Neural progenitor cell (in vitro differentiated cells): ENCODE data around the gene ANKRD35. TPM values are rescaled to one million over a fixed set of nuclear protein-coding genes. Genes with fewer than 3 reads are reported as not detected.
A peak's percentile ranks its signal among the peaks of the same experiment; 100 is the strongest.

Source experiments
- DNase-seq: peaks from one replicate; pipeline ENCODE4 v3.0.0-alpha.2; 2016; ENCODE audit warnings: low spot score
- H2AFZ ChIP-seq: fragments of 200-600 bp; sonication (generic); replicated peaks from 2 replicates; pipeline ENCODE4 v1.6.1; 2016; ENCODE audit warnings: antibody characterized with exemption
- H3F3A ChIP-seq: fragments of 200-600 bp; sonication (generic); 2 replicates; pipeline ENCODE4 v1.6.1; 2016; ENCODE audit warnings: antibody characterized with exemption, low read depth
- H3K27ac ChIP-seq: fragments of 200-600 bp; sonication (generic); 2 replicates; pipeline ENCODE4 v1.5.1; 2016; ENCODE audit warnings: mild to moderate bottlenecking
- H3K27me3 ChIP-seq: fragments of 200-600 bp; sonication (generic); 2 replicates; pipeline ENCODE4 v1.6.1; 2016; ENCODE audit warnings: mild to moderate bottlenecking, moderate library complexity
- H3K36me3 ChIP-seq: fragments of 200-600 bp; sonication (generic); 2 replicates; pipeline ENCODE4 v1.5.1; 2016
- H3K4me1 ChIP-seq: fragments of 200-600 bp; sonication (generic); 2 replicates; pipeline ENCODE4 v1.6.1; 2016; ENCODE audit warnings: mixed run types
- H3K4me2 ChIP-seq: fragments of 200-600 bp; sonication (generic); 2 replicates; pipeline ENCODE4 v1.6.1; 2016
- H3K4me3 ChIP-seq: fragments of 200-600 bp; sonication (generic); 2 replicates; pipeline ENCODE4 v1.5.1; 2016
- H3K79me2 ChIP-seq: fragments of 200-600 bp; sonication (generic); 2 replicates; pipeline ENCODE4 v1.6.1; 2016; ENCODE audit warnings: low read depth
- H3K9ac ChIP-seq: fragments of 200-600 bp; sonication (generic); 2 replicates; pipeline ENCODE4 v1.6.1; 2016
- H3K9me3 ChIP-seq: fragments of 200-600 bp; sonication (generic); 2 replicates; pipeline ENCODE4 v1.5.1; 2016; ENCODE audit warnings: low read depth
- H4K20me1 ChIP-seq: fragments of 200-600 bp; sonication (generic); 2 replicates; pipeline ENCODE4 v1.6.1; 2016; ENCODE audit warnings: low read depth
- H3K27ac Mint-ChIP-seq: 3 replicates; pipeline ENCODE4 v1.8.0; 2021; ENCODE audit warnings: mixed read lengths
- H3K27me3 Mint-ChIP-seq: 2 replicates; pipeline ENCODE4 v1.8.0; 2022; ENCODE audit warnings: low read depth, mild to moderate bottlenecking, inconsistent platforms, moderate library complexity, mixed read lengths; ENCODE audit not compliant: insufficient read depth
- H3K36me3 Mint-ChIP-seq: 3 replicates; pipeline ENCODE4 v1.8.0; 2021; ENCODE audit warnings: mixed read lengths
- H3K4me1 Mint-ChIP-seq: 3 replicates; pipeline ENCODE4 v1.8.0; 2021; ENCODE audit warnings: mixed read lengths
- H3K4me3 Mint-ChIP-seq: 3 replicates; pipeline ENCODE4 v1.8.0; 2021; ENCODE audit warnings: mild to moderate bottlenecking, moderate library complexity, mixed read lengths
- H3K9me3 Mint-ChIP-seq: 3 replicates; pipeline ENCODE4 v1.8.0; 2020; ENCODE audit warnings: mixed read lengths
- EZH2 ChIP-seq: fragments of 200-600 bp; sonication (generic); IDR thresholded peaks from 2 replicates; pipeline ENCODE4 v1.6.1; 2017; ENCODE audit warnings: antibody characterized with exemption, mild to moderate bottlenecking, moderate library complexity
- EZH2phosphoT487 ChIP-seq: fragments of 200-600 bp; sonication (generic); IDR thresholded peaks from 2 replicates; pipeline ENCODE4 v1.6.1; 2017; ENCODE audit warnings: antibody characterized with exemption
- total RNA-seq: library from RNA; depleted of rRNA; stranded (reverse); fragments of >200 nt; gene quantifications from 2 replicates; pipeline ENCODE4 v1.2.3, GENCODE V29; 2015; ENCODE audit warnings: low replicate concordance
- TF ChIP-seq, protein P1 (sequence below): fragments of 200-600 bp; sonication (generic); IDR thresholded peaks from 2 replicates; pipeline ENCODE4 v1.5.1; 2017; ENCODE audit warnings: antibody characterized with exemption, mild to moderate bottlenecking

Gene ANKRD35
- total RNA-seq, 1 donor from 2014 or later, result 1.1 TPM

DNA sequence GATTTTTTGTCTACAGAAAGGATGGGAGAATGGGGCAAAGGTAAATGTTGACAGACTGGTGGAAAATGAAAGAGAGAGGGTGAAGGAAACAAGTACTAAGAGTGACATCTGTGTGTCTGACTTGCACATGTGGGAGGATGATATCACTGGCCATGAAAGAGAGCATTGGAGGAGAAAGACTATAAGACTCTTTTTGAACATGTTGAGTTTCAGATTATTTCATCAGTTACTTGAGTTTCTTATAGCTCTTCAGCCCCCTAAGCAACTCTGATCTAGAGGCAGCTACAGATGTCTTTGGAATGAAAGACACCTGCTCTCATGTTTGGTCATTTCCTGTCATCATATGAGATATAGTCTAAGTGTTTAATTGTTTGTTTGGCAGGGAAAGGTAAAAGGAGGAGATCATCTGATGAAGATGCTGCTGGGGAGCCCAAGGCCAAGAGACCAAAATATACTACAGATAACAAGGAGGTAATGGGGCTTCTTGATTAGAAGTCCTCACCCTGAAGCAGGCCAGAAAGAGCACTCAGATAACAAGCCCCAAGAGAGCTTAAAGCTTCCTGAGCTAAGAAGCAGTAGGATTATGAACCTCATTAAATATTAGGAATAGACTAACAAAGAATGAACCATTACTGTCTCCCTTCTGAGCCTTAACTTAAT lies 57.2 kb downstream of the ANKRD35 start:
- no peak overlapping the region for H3K4me2 ChIP-seq
- H2AFZ ChIP-seq, result no peak overlapping the region
- H3K36me3 ChIP-seq, result peaks cover 20% of the 10 kb centered on the region
- H3K9ac ChIP-seq, result no peak overlapping the region
- peaks cover 15% of the 10 kb centered on the region for H3K4me1 Mint-ChIP-seq
- H3K36me3 Mint-ChIP-seq, result peaks cover 39% of the 10 kb centered on the region
- peaks cover 9% of the 10 kb centered on the region for H3K4me1 ChIP-seq
- H3K9me3 Mint-ChIP-seq, result no peaks in the 10 kb centered on the region
- TF ChIP-seq EZH2 (no peak), EZH2phosphoT487 (no peak)
- TF ChIP-seq, protein P1, sequence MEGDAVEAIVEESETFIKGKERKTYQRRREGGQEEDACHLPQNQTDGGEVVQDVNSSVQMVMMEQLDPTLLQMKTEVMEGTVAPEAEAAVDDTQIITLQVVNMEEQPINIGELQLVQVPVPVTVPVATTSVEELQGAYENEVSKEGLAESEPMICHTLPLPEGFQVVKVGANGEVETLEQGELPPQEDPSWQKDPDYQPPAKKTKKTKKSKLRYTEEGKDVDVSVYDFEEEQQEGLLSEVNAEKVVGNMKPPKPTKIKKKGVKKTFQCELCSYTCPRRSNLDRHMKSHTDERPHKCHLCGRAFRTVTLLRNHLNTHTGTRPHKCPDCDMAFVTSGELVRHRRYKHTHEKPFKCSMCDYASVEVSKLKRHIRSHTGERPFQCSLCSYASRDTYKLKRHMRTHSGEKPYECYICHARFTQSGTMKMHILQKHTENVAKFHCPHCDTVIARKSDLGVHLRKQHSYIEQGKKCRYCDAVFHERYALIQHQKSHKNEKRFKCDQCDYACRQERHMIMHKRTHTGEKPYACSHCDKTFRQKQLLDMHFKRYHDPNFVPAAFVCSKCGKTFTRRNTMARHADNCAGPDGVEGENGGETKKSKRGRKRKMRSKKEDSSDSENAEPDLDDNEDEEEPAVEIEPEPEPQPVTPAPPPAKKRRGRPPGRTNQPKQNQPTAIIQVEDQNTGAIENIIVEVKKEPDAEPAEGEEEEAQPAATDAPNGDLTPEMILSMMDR, result no peak
- H3K9me3 ChIP-seq, result no peaks in the 10 kb centered on the region
- no peak overlapping the region for H3K4me3 Mint-ChIP-seq
- H3K27ac ChIP-seq, result no peak overlapping the region
- peaks cover 22% of the 10 kb centered on the region for H3K79me2 ChIP-seq
- no peaks in the 10 kb centered on the region for H4K20me1 ChIP-seq
- H3K27me3 ChIP-seq, result no peaks in the 10 kb centered on the region
- DNase-seq, result no peak
- no peak overlapping the region for H3K27ac Mint-ChIP-seq
- H3K4me3 ChIP-seq, result no peak overlapping the region
- peaks cover 11% of the 10 kb centered on the region for H3F3A ChIP-seq
- H3K27me3 Mint-ChIP-seq, result peaks cover 4% of the 10 kb centered on the region

DNA sequence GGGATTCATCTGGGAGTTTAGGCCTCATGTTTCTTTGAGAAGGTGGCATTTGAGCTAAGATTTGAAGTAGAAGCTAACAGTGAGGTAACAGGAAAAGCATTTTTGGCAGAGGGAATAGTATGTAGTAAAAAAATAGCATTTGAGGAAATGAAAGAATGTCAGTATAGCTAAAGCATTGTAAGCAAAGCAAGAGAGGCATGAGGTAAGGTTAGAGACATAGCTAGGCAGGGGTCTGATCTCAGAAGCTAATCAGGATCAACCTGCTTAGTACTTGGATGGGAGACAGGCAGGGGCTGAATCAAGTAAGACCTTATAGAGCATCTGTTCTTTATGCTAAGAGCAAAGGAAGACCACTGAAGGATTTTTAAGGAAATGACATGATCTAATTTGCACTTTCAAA lies 57.7 kb downstream of the ANKRD35 start:
- Mint-ChIP-seq H3K9me3 (no peaks in the 10 kb centered on the region), H3K36me3 (peaks cover 34% of the 10 kb centered on the region), H3K4me3 (no peak overlapping the region)

DNA sequence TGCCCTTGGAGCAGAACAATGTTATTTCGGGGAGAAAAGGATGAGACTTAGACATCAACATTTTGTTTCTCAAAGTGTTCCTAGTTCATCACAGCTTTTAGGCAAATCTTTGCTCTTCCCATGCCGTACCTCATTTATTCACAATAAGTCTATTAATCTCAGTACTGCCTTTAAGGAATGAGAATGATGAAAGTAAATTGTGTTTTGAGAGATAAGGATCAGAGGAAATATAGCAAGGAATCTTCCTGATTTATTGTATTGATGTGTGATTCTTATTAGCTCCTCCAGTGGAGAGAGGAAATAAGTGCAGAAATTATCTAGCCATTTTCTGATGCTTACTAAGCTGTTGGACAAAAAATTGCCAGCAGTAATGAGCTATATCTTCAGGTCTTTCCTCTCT lies 59.6 kb downstream of the ANKRD35 start:
- Histone ChIP-seq H3K27ac (no peak overlapping the region), H3K4me1 (peaks cover 9% of the 10 kb centered on the region), H3K9me3 (no peaks in the 10 kb centered on the region), H3K9ac (no peak overlapping the region), H2AFZ (no peak overlapping the region), H4K20me1 (no peaks in the 10 kb centered on the region), H3K4me3 (peak overlapping the region; percentile 68), H3K27me3 (no peaks in the 10 kb centered on the region), H3K4me2 (no peak overlapping the region), H3K79me2 (peaks cover 28% of the 10 kb centered on the region), H3K36me3 (peaks cover 20% of the 10 kb centered on the region), H3F3A (peaks cover 13% of the 10 kb centered on the region)
- no peaks in the 10 kb centered on the region for H3K9me3 Mint-ChIP-seq
- peaks cover 2% of the 10 kb centered on the region for H3K27me3 Mint-ChIP-seq
- TF ChIP-seq EZH2 (no peak), EZH2phosphoT487 (no peak)
- TF ChIP-seq, protein P1, result no peak
- no peak for DNase-seq
- H3K27ac Mint-ChIP-seq, result no peak overlapping the region
- H3K36me3 Mint-ChIP-seq, result peaks cover 29% of the 10 kb centered on the region
- H3K4me3 Mint-ChIP-seq, result peak overlapping the region; percentile 98
- H3K4me1 Mint-ChIP-seq, result peaks cover 15% of the 10 kb centered on the region

More for the DNA sequence above, 57.7 kb downstream of the ANKRD35 start:
- no peak overlapping the region for H3K4me2 ChIP-seq
- no peaks in the 10 kb centered on the region for H3K9me3 ChIP-seq
- TF ChIP-seq, protein P1, result no peak
- TF ChIP-seq EZH2phosphoT487 (no peak), EZH2 (no peak)
- H3K36me3 ChIP-seq, result peaks cover 20% of the 10 kb centered on the region
- no peak for DNase-seq
- no peak overlapping the region for H3K9ac ChIP-seq
- no peak overlapping the region for H3K4me3 ChIP-seq
- peaks cover 9% of the 10 kb centered on the region for H3K4me1 ChIP-seq
- Mint-ChIP-seq H3K27ac (no peak overlapping the region), H3K27me3 (peaks cover 4% of the 10 kb centered on the region), H3K4me1 (peaks cover 15% of the 10 kb centered on the region)
- no peaks in the 10 kb centered on the region for H4K20me1 ChIP-seq
- no peaks in the 10 kb centered on the region for H3K27me3 ChIP-seq
- peaks cover 13% of the 10 kb centered on the region for H3F3A ChIP-seq
- H2AFZ ChIP-seq, result no peak overlapping the region
- peaks cover 22% of the 10 kb centered on the region for H3K79me2 ChIP-seq
- H3K27ac ChIP-seq, result no peak overlapping the region
